Endothelial cell of hepatic sinusoid (primary cell): Measurements from ENCODE around the gene PDPK1.

Experiments
- in situ Hi-C: cut with HindIII; loops from 2 replicates; pipeline ENCODE4 v1.10.0; 2017; ENCODE audit warnings: low sequenced_read_pairs

The PDPK1 gene

GRCh38 chr16:2537451-2538379 is at the start of gene PDPK1:
Gene PDPK1, plus strand, starts transcription at chr16:2538021. Its CDS starts 92 bp downstream, at chr16:2538113.
- in situ Hi-C loops: no loop called here

GRCh38 chr16:2489581-2489980 is 48.2 kb upstream of the PDPK1 start:
- in situ Hi-C loops: no loop called here

DNA sequence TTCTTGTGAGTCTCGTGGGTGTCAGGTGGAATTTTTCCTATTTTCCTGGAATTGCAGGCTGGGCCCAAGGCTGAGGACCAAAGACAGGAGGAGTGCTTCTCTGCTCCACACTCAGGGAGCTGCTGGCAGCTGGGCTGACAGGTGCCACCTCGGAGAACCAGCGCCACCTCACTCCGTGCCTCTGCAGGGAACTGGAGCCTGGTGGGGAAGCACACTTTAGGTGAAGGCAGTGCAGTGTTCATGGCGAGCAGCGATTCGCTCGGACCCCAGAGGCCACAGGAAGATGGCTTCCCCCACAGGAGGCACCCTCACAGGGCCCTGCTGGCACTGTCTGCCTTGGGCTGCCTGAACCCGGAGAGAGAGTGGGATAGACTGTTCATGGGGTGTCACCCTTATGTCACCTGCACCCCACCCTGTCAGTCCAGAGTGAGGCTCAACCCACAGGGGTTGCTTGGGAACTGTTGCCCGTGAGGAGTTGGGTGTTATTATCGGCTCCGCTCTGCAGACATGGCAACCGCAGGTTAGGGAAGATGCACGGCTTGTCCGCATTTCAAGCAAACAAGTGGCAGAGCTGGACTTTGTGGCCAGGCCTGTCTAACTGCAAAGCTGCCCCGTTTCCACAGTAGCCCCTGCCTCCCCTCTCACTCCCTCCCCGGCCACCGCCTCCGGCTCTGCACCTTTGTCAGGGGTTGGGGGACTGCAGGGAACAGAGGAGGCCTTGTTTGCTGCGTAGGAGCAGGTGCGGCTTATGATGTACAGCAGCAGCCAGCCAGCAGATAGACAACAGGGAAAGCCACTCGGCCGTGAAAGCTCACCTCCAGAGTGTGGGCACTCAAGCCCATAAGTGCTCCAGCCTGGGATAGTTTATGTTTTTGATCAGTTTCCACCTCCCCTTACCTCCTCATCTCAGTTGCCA is 47.4 kb upstream of the PDPK1 start:
- in situ Hi-C loops: no loop called here

DNA sequence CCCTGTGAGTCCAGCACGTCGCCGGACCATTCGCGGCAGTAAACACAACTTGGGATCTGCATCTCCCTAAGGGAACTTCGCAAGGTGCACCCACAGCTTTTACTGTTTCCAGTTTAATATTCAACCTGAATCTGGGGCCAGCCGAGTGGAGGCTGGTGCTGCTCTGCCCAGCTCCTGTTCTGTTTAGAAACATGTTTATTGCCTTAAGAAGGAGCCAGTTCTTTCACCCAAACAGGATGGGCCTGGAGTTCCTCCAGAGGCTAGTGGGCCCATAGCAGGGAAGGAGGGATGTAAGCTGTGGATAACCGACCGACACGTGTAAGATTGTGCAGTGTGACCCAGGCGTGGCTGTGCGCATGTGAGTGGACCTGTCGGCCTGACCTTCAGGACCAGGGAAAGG is 45.5 kb upstream of the PDPK1 start:
- in situ Hi-C loops: no loop called here

- in situ Hi-C loops: no loop called here
Observed at GRCh38 chr16:2493605-2494004, 44.2 kb upstream of the PDPK1 start.

DNA sequence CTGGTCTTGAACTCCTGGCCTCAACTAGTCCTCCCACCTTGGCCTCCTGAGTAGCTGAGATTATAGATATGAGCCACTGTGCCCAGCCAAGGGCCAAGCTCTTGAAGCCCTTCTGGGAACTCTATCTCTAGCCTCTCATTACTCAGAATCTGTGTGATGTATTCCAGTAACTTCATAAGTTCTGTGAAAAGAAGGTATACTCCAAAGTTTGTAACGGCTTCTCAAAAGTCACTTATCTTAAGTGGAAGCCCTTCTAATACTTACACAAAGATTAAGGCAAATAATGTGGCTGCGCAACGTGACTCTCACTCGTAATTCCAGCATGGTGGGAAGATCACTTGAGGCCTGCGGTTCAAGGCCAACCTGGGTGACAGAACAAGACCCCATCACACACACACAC is 43.2 kb upstream of the PDPK1 start:
- in situ Hi-C loops: no loop called here

DNA sequence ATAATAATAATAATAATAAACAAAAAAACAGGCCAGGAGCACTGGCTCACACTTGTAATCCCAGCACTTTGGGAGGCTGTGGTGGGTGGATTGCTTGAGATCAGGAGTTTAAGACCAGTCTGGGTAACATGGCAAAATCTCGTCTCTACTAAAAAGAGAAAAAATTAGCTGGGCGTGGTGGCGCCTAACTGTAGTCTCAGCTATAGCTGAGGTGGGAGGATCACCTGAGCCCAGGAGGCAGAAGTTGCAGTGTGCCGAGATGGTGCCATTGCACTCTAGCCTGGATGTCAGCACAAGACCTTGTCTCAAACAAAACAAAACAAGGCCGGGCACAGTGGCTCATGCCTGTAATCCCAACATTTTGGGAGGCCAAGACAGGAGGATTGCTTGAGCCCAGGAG is 42.8 kb upstream of the PDPK1 start:
- in situ Hi-C loops: no loop called here

DNA sequence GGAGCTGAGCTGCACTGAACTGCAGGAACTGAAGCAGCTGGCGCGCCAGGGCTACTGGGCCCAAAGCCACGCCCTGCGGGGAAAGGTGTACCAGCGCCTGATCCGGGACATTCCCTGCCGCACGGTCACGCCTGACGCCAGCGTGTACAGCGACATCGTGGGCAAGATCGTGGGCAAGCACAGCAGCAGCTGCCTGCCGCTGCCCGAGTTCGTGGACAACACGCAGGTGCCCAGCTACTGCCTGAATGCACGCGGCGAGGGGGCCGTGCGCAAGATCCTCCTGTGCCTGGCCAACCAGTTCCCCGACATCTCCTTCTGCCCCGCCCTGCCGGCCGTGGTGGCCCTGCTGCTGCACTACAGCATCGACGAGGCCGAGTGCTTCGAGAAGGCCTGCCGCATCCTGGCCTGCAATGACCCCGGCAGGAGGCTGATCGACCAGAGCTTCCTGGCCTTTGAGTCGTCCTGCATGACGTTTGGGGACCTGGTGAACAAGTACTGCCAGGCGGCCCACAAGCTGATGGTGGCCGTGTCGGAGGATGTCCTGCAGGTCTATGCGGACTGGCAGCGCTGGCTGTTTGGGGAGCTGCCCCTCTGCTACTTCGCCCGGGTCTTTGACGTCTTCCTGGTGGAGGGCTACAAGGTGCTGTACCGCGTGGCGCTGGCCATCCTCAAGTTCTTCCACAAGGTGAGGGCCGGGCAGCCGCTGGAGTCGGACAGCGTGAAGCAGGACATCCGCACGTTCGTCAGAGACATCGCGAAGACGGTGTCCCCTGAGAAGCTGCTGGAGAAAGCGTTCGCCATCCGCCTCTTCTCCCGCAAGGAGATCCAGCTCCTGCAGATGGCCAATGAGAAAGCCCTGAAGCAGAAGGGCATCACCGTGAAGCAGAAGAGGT is 41.4 kb upstream of the PDPK1 start:
- in situ Hi-C loops: no loop called here

GRCh38 chr16:2497116-2497630 is 40.6 kb upstream of the PDPK1 start:
- in situ Hi-C loops: no loop called here

- in situ Hi-C loops: no loop called here
Observed at GRCh38 chr16:2497695-2498484, 39.9 kb upstream of the PDPK1 start.

GRCh38 chr16:2498531-2499253 is 39.1 kb upstream of the PDPK1 start:
- in situ Hi-C loops: no loop called here

GRCh38 chr16:2499454-2499853 is 38.4 kb upstream of the PDPK1 start:
- in situ Hi-C loops: no loop called here

- in situ Hi-C loops: loop anchor here (10.0 kb wide), 4 partner anchors 75 to 465 kb away; partner anchors contain the start of gene CCNF
Observed at GRCh38 chr16:2499890-2500429, 37.9 kb upstream of the PDPK1 start.

DNA sequence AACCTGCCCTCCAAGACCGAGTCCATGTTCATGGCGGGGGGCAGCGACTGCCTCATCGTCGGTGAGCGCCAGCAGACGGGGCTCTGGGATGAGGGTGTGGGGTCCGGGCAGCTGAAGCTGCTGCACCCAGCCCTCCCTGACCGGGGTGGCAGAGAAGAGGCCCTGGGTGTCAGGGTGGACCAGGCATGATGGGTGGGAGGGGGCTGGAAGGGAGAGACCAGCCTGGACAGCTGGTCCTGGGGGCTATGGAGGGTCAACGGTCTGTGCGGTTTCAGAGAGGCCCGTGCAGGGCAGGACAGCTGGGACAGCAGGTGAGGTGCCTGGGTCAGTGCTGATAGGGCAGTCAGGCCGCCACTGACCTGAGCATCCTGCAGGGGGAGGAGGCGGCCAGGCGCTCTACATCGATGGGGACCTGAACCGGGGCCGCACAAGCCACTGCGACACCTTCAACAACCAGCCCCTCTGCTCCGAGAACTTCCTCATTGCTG is 37.3 kb upstream of the PDPK1 start:
- in situ Hi-C loops: loop anchor here (10.0 kb wide), 4 partner anchors 76 to 466 kb away; partner anchors contain the start of gene CCNF

- in situ Hi-C loops: loop anchor here (10.0 kb wide), 4 partner anchors 76 to 466 kb away; partner anchors contain the start of gene CCNF
Observed at GRCh38 chr16:2500918-2501750, 36.7 kb upstream of the PDPK1 start.

- in situ Hi-C loops: loop anchor here (10.0 kb wide), 4 partner anchors 77 to 467 kb away; partner anchors contain the start of gene CCNF
Observed at GRCh38 chr16:2501946-2502895, 35.6 kb upstream of the PDPK1 start.
